Neural cell (in vitro differentiated cells): ENCODE measurements around the gene MSGN1. TPM values are rescaled to one million over a fixed set of nuclear protein-coding genes. Genes with fewer than 3 reads are reported as not detected.
"Not testable (repeated sequence)": the region's sequence is repeated elsewhere in the genome, so short reads cannot be mapped to it uniquely, and the experiment has no call there.

Experiments used
- H2AFZ ChIP-seq: fragments of 200-600, 300-800 bp; sonication (generic), shearing (Covaris generic); 2 replicates; pipeline ENCODE4 v1.6.0; 2014; ENCODE audit warnings: low read depth, mild to moderate bottlenecking, antibody characterized with exemption, low read length, moderate library complexity
- H3F3A ChIP-seq: fragments of 200-600 bp; shearing (Covaris generic); 2 replicates; pipeline ENCODE4 v1.6.1; 2016; ENCODE audit warnings: mild to moderate bottlenecking, moderate library complexity, mixed read lengths, antibody characterized with exemption, low read length; ENCODE audit not compliant: insufficient read depth, poor library complexity, severe bottlenecking
- H3K27ac ChIP-seq: fragments of 200-600, 300-800 bp; sonication (generic), shearing (Covaris generic); 2 replicates; pipeline ENCODE4 v1.5.1; 2014; ENCODE audit warnings: mild to moderate bottlenecking, low read length, moderate library complexity
- H3K27me3 ChIP-seq: fragments of 300-800, 200-600 bp; sonication (generic), shearing (Covaris generic); 2 replicates; pipeline ENCODE4 v1.6.0; 2014; ENCODE audit warnings: mild to moderate bottlenecking, low read depth, low read length, moderate library complexity; ENCODE audit not compliant: insufficient read depth
- H3K36me3 ChIP-seq: fragments of 300-800, 200-600 bp; sonication (generic), shearing (Covaris generic); 2 replicates; pipeline ENCODE4 v1.5.1; 2014; ENCODE audit warnings: mild to moderate bottlenecking, antibody characterized with exemption, low read length, moderate library complexity; ENCODE audit not compliant: insufficient read depth
- H3K4me2 ChIP-seq: fragments of 300-800, 200-600 bp; sonication (generic), shearing (Covaris generic); 2 replicates; pipeline ENCODE4 v1.6.0; 2014; ENCODE audit warnings: mild to moderate bottlenecking, low read length
- H3K4me3 ChIP-seq: fragments of 300-800, 200-600 bp; sonication (generic), shearing (Covaris generic); 2 replicates; pipeline ENCODE4 v1.5.1; 2014; ENCODE audit warnings: mild to moderate bottlenecking, low read length, moderate library complexity
- H3K79me2 ChIP-seq: fragments of 200-600 bp; shearing (Covaris generic); replicated peaks from 2 replicates; pipeline ENCODE4 v1.6.0; 2014; ENCODE audit warnings: mild to moderate bottlenecking, low read length, moderate library complexity; ENCODE audit not compliant: insufficient read depth
- H3K9ac ChIP-seq: fragments of 300-800, 200-600 bp; sonication (generic), shearing (Covaris generic); 2 replicates; pipeline ENCODE4 v1.6.1; 2016; ENCODE audit warnings: mild to moderate bottlenecking, low read length, mixed read lengths
- H3K9me2 ChIP-seq: fragments of 200-600 bp; shearing (Covaris generic); 2 replicates; pipeline ENCODE4 v1.6.1; 2016; ENCODE audit warnings: mild to moderate bottlenecking, low read length, mixed read lengths; ENCODE audit not compliant: insufficient read depth
- H3K9me3 ChIP-seq: fragments of 200-600, 300-800 bp; sonication (generic), shearing (Covaris generic); 2 replicates; pipeline ENCODE4 v1.6.1; 2016; ENCODE audit warnings: mild to moderate bottlenecking, mixed run types, low read length, moderate library complexity, mixed read lengths
- H4K20me1 ChIP-seq: fragments of 200-600 bp; shearing (Covaris generic); 2 replicates; pipeline ENCODE4 v1.6.1; 2016; ENCODE audit warnings: mild to moderate bottlenecking, mixed run types; ENCODE audit not compliant: insufficient read depth
- CTCF ChIP-seq: fragments of 450-650 bp; IDR thresholded peaks from 2 replicates; pipeline ENCODE4 v1.5.1; 2014; ENCODE audit warnings: antibody characterized with exemption, mild to moderate bottlenecking, moderate library complexity; ENCODE audit not compliant: poor library complexity, severe bottlenecking
- EP300 ChIP-seq: fragments of 450-650 bp; conservative IDR thresholded peaks from 2 replicates; pipeline ENCODE4 v1.6.1; 2014; ENCODE audit warnings: antibody characterized with exemption, mild to moderate bottlenecking, moderate library complexity; ENCODE audit not compliant: poor library complexity, severe bottlenecking
- EZH2 ChIP-seq: fragments of 200-600, 300-800 bp; shearing (Covaris generic), sonication (generic); IDR thresholded peaks from 2 replicates; pipeline ENCODE4 v1.6.1; 2014; ENCODE audit warnings: antibody characterized with exemption, low read length, borderline replicate concordance, mild to moderate bottlenecking; ENCODE audit not compliant: insufficient read depth, poor library complexity, severe bottlenecking
- MXI1 ChIP-seq: fragments of 450-650 bp; conservative IDR thresholded peaks from 2 replicates; pipeline ENCODE4 v1.6.1; 2014; ENCODE audit warnings: antibody characterized with exemption, mild to moderate bottlenecking; ENCODE audit not compliant: poor library complexity, severe bottlenecking
- POLR2AphosphoS5 ChIP-seq: IDR thresholded peaks from 2 replicates; pipeline ENCODE4 v1.6.1; 2012
- RAD21 ChIP-seq: fragments of 450-650 bp; conservative IDR thresholded peaks from 2 replicates; pipeline ENCODE4 v1.6.1; 2014; ENCODE audit warnings: antibody characterized with exemption, mild to moderate bottlenecking, moderate library complexity
- REST ChIP-seq: IDR thresholded peaks from 2 replicates; pipeline ENCODE4 v1.6.1; 2012; ENCODE audit warnings: borderline replicate concordance
- SMC3 ChIP-seq: fragments of 450-650 bp; conservative IDR thresholded peaks from 2 replicates; pipeline ENCODE4 v1.6.1; 2014; ENCODE audit warnings: antibody characterized with exemption, mild to moderate bottlenecking, moderate library complexity; ENCODE audit not compliant: poor library complexity
- polyA plus RNA-seq: library from polyadenylated mRNA; depleted of rRNA; stranded (reverse); fragments of >200 nt; gene quantifications from 2 replicates; pipeline ENCODE4 v1.2.3, GENCODE V29; 2014

Gene MSGN1
- polyA plus RNA-seq, 1 donor from 2014 or later, result not detected

- H3K9me2 ChIP-seq, result no peaks in the 10 kb centered on the region
- TF ChIP-seq MXI1, result no peak
- TF ChIP-seq REST, result no peak
- no peak for TF ChIP-seq CTCF
- TF ChIP-seq EZH2, result no peak
- no peak for TF ChIP-seq POLR2AphosphoS5
- no peak for TF ChIP-seq SMC3
- TF ChIP-seq RAD21, result no peak
- TF ChIP-seq EP300, result no peak
- no peak overlapping the region for H3K4me2 ChIP-seq
- H3K36me3 ChIP-seq, result no peaks in the 10 kb centered on the region
- no peak overlapping the region for H3K27ac ChIP-seq
- no peak overlapping the region for H3K4me3 ChIP-seq
- no peaks in the 10 kb centered on the region for H3K79me2 ChIP-seq
- H3K27me3 ChIP-seq, result no peaks in the 10 kb centered on the region
- H2AFZ ChIP-seq, result no peak overlapping the region
- H4K20me1 ChIP-seq, result no peaks in the 10 kb centered on the region
- H3K9ac ChIP-seq, result no peak overlapping the region
- H3K9me3 ChIP-seq, result no peaks in the 10 kb centered on the region
- no peaks in the 10 kb centered on the region for H3F3A ChIP-seq
Observed at GRCh38 chr2:17821535-17822444, 5.5 kb downstream of the MSGN1 start.

GRCh38 chr2:17822445-17823117 lies 6.3 kb downstream of the MSGN1 start:
- Histone ChIP-seq H3F3A (no peaks in the 10 kb centered on the region), H3K9me3 (no peaks in the 10 kb centered on the region), H3K27me3 (no peaks in the 10 kb centered on the region), H3K4me2 (no peak overlapping the region), H3K36me3 (no peaks in the 10 kb centered on the region), H3K4me3 (no peak overlapping the region), H3K27ac (no peak overlapping the region), H4K20me1 (no peaks in the 10 kb centered on the region), H3K9ac (no peak overlapping the region), H3K79me2 (no peaks in the 10 kb centered on the region), H2AFZ (no peak overlapping the region), H3K9me2 (no peaks in the 10 kb centered on the region)
- no peak for TF ChIP-seq EP300
- TF ChIP-seq MXI1, result no peak
- no peak for TF ChIP-seq CTCF

- not testable (repeated sequence) for H3F3A ChIP-seq, H4K20me1 ChIP-seq, H3K27me3 ChIP-seq, H3K79me2 ChIP-seq, H3K4me3 ChIP-seq, H3K9me3 ChIP-seq, H3K9me2 ChIP-seq, H3K9ac ChIP-seq, H2AFZ ChIP-seq, H3K36me3 ChIP-seq, H3K27ac ChIP-seq, H3K4me2 ChIP-seq
Observed at GRCh38 chr2:17823646-17824045, 7.4 kb downstream of the MSGN1 start.
